Tibial artery (tissue), 4 donors: ENCODE measurements around the gene BTBD16.

Experiments
- DNase-seq, 2 donors: peaks; one replicate each; pipeline ENCODE4 v3.0.0-alpha.2; 2019
- H3K27ac ChIP-seq, 2 donors: fragments of 200-600 bp; sonication (generic) in 1 of 2; 1 replicate in 1 of 2; 2 replicates in 1 of 2; pipeline ENCODE4 v1.5.1; 2018 to 2019; ENCODE audit warnings: mild to moderate bottlenecking in 1 of 2
- H3K27me3 ChIP-seq, 2 donors: fragments of 200-600 bp; sonication (generic) in 1 of 2; one replicate each; pipeline versions ENCODE4 v1.5.1 to v1.6.0; 2016 to 2019
- H3K36me3 ChIP-seq, 3 donors: fragments of 200-600 bp; sonication (generic) in 2 of 3; one replicate each; pipeline ENCODE4 v1.5.1; 2016 to 2019; ENCODE audit warnings: mild to moderate bottlenecking in 2 of 3
- H3K4me1 ChIP-seq, 4 donors: fragments of 200-600 bp; sonication (generic) in 2 of 4; 1 replicate in 3 of 4; 2 replicates in 1 of 4; pipeline ENCODE4 v1.5.1; 2016 to 2019
- H3K4me3 ChIP-seq, 2 donors: fragments of 200-600 bp; sonication (generic) in 1 of 2; 1 replicate in 1 of 2; 2 replicates in 1 of 2; pipeline ENCODE4 v1.5.1; 2018 to 2019; ENCODE audit warnings: mild to moderate bottlenecking in 2 of 2
- H3K9me3 ChIP-seq, 3 donors: fragments of 200-600 bp; sonication (generic) in 1 of 3; one replicate each; pipeline ENCODE4 v1.5.1; 2016 to 2019
- intact Hi-C: fragments of 100-400 bp; cut with DNase I; formaldehyde crosslinking; loops from one replicate; pipeline ENCODE4 v1.15.0; 2023; ENCODE audit warnings: low total_unique reads
- TF ChIP-seq, protein P1 (sequence below), 2 experiments: fragments of 200-600 bp in 1 of 2; fragments of 450-650 bp in 1 of 2; IDR thresholded peaks; one replicate each; pipeline ENCODE4 v1.5.1; 2017 to 2019; ENCODE audit warnings: antibody characterized with exemption in 2 of 2, mild to moderate bottlenecking in 1 of 2, moderate library complexity in 1 of 2

Gene BTBD16

DNA sequence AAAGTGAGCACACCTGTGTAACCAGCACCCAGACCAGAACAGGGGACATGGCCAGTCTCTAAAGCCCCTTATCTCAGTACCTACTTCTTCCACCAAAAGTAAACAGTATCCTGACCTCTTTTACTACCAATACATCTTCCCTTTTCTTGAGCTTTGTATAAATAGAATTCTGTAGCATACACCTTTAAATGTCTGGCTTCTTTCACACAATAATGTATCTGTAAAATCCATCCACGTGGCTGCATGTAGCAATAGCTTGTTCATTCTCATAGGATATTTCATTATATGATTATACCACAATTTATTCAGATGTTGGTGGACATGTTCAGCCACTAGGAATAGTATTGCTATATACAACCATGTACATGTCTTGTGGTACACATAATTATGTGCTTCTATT lies 40.6 kb downstream of the BTBD16 start:
- intact Hi-C loops = no loop called here
- Histone ChIP-seq H3K4me1 (peaks cover 0 to 39% (median 19%) of the 10 kb centered on the region in 4 donors), H3K4me3 (no peak overlapping the region), H3K9me3 (no peaks in the 10 kb centered on the region), H3K36me3 (no peaks in the 10 kb centered on the region), H3K27ac (no peak overlapping the region), H3K27me3 (no peaks in the 10 kb centered on the region)
- DNase-seq = no peak
- TF ChIP-seq, protein P1, sequence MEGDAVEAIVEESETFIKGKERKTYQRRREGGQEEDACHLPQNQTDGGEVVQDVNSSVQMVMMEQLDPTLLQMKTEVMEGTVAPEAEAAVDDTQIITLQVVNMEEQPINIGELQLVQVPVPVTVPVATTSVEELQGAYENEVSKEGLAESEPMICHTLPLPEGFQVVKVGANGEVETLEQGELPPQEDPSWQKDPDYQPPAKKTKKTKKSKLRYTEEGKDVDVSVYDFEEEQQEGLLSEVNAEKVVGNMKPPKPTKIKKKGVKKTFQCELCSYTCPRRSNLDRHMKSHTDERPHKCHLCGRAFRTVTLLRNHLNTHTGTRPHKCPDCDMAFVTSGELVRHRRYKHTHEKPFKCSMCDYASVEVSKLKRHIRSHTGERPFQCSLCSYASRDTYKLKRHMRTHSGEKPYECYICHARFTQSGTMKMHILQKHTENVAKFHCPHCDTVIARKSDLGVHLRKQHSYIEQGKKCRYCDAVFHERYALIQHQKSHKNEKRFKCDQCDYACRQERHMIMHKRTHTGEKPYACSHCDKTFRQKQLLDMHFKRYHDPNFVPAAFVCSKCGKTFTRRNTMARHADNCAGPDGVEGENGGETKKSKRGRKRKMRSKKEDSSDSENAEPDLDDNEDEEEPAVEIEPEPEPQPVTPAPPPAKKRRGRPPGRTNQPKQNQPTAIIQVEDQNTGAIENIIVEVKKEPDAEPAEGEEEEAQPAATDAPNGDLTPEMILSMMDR (IDR thresholded peaks at IDR 0.05) = no peak

DNA sequence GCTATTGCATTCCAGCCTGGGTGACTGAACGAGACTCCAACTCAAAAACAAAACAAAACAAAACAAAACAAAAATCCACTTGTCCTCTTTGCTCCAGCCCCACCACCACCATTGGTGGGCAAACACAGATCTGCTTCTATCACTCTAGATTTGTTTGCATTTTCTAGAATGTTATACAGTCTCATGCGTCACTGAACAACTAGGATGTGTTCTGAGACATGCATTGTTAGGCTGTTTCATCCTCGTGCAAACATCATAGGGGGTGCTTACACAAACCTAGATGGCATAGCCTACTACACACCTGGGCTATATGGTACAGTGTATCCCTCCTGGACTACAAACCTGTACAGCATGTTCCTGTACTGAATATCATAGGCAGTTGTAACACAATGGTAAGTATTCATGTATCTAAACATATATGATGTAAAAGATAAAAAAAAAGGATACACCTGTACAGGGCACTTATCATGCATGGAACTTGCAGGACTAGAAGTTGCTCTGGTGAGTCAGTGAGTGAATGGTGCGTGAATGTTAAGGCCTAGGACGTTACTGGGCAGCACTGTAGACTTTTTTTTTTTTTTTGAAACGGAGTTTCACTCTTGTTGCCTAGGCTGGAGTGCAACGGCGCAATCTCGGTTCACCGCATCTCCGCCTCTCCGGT lies 45.3 kb downstream of the BTBD16 start:
- no peak overlapping the region for H3K4me3 ChIP-seq
- no peaks in the 10 kb centered on the region for H3K27me3 ChIP-seq
- H3K9me3 ChIP-seq = peaks cover 0 to 6% (median 0%) of the 10 kb centered on the region in 3 donors
- no peaks in the 10 kb centered on the region for H3K4me1 ChIP-seq
- TF ChIP-seq, protein P1 (IDR thresholded peaks at IDR 0.05) = no peak
- DNase-seq = no peak
- intact Hi-C loops = no loop called here
- no peaks in the 10 kb centered on the region for H3K36me3 ChIP-seq
- no peak overlapping the region for H3K27ac ChIP-seq

DNA sequence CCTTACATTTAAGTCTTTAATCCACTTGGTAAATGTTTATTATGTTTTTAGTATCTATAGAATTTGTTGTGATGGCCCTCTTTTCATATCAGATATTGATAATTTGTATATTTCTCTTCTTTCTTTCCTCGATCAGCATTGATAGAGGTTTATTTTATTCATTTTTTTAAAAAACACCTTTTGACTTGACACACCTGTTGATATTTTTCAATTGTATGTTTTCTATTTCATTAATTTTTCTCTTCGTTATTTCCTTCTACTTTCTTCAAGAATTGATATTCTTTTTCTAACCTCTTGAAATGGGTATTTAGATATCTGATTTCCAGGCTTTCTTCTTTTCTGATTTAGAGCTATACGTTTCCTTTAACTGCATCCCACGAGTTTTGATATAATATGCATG lies 50.9 kb downstream of the BTBD16 start:
- Histone ChIP-seq H3K4me1 (no peaks in the 10 kb centered on the region), H3K4me3 (no peak overlapping the region), H3K27me3 (no peaks in the 10 kb centered on the region), H3K36me3 (no peaks in the 10 kb centered on the region), H3K9me3 (peaks cover 0 to 6% (median 0%) of the 10 kb centered on the region in 3 donors), H3K27ac (no peak overlapping the region)
- DNase-seq = no peak
- TF ChIP-seq, protein P1 (IDR thresholded peaks at IDR 0.05) = no peak
- intact Hi-C loops = no loop called here

DNA sequence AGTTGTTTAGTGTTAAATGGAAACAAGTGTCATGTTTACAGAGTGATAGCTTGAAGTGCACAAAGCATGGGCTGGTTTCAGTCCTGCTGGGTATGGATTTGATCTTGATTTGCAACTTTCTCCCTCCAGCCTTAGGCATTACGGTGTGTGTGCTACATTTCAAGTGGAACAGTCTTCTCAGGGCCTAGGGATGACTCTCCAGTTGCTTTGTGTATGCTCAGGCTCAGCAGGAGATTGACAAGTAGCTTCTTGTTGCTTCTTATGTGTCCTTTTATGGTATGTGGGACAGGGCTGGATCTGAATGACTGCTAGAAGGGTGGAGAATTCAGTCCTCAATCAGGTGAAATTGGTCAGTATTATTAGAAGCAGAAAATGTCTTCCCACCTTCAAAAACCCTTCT lies 52.1 kb downstream of the BTBD16 start:
- H3K36me3 ChIP-seq = no peaks in the 10 kb centered on the region
- intact Hi-C loops = no loop called here
- no peaks in the 10 kb centered on the region for H3K27me3 ChIP-seq
- H3K27ac ChIP-seq = no peak overlapping the region
- DNase-seq = no peak
- H3K4me3 ChIP-seq = no peak overlapping the region
- peaks cover 0 to 6% (median 0%) of the 10 kb centered on the region in 3 donors for H3K9me3 ChIP-seq
- H3K4me1 ChIP-seq = no peaks in the 10 kb centered on the region
- TF ChIP-seq, protein P1 (IDR thresholded peaks at IDR 0.05) = no peak

DNA sequence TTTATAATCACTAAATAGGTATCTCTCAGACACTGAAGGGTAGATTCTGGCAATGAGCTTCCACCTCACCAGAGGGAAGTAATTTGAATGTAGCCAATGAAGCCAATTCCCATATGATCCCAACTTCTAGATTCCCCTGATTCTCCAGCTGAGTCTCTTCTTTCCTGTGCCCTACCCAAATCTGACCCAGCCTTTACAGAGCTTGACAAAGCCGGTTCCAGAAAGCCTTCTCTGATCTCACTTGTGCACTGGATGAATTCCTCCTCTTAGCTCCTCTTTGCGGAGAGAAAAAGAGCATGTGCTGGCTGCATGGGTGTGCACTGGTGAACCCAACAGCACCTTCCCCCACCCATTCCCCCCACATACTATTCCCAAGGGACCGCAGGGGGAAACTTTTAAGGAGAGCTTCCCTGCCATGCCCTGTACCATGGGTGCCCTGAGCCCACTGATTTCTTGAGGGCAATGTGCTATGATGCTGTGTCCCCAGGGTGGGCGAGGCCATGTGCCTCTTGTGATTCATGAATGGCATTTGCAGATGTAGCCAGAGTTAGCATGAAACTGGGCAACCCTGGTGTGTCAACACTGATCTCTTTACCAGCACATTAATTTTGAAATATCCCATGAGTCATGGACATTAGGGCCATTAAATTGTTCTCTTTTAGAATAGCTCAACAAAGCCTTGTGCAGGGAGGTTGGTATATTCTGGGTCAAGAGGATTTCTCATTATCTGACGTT lies 53.0 kb downstream of the BTBD16 start:
- no peaks in the 10 kb centered on the region for H3K4me1 ChIP-seq
- DNase-seq = no peak
- no peak overlapping the region for H3K27ac ChIP-seq
- H3K36me3 ChIP-seq = no peaks in the 10 kb centered on the region
- H3K4me3 ChIP-seq = no peak overlapping the region
- peaks cover 0 to 6% (median 0%) of the 10 kb centered on the region in 3 donors for H3K9me3 ChIP-seq
- TF ChIP-seq, protein P1 (IDR thresholded peaks at IDR 0.05) = no peak
- intact Hi-C loops = no loop called here
- no peaks in the 10 kb centered on the region for H3K27me3 ChIP-seq
